GM21381 (cell line): Measurements from ENCODE around the gene PCOLCE2.

Experiments used
- ATAC-seq: cut with Tn5 transposase; IDR thresholded peaks from one replicate; pipeline ENCODE4 v1.9.1; 2021; ENCODE audit warnings: mild to moderate bottlenecking, moderate library complexity; ENCODE audit not compliant: unreplicated experiment

The PCOLCE2 gene

DNA sequence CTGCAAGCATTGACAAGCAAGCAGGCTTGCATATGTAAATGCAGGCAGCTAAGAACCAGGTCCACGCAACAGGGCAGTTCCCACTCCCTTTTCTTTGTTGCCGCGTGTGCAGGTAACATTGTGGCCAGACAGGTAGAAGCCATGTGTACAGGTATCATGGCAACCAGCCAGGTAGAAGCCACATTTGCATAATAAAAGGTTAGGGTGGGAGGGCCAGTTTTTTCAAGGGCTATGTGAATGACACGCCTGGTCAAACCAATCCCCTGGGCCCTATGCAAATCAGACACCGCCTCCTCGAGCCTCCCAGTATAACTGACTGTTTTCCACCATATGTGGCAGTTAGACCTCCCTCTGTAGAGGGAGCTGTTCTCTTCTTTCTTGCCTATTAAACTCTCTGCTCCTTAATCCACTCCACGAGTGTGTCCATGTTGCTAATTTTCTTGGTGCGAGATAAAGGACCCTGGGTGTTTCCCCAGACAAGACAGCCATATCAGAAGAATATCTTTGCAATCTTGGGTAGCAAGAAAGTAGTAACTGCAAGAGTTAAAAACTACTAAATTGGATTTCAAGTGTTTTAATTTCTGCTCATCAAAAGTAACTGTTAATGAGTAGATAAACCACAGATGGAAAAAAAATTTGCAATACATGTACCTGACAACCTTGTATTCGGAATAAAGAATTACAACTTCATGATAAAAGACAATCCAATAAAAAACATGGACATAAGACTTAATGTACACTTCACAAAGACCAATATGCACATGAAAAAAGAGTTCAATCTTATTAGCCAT, 21.8 kb downstream of the PCOLCE2 start:
- ATAC-seq, result no peak

- ATAC-seq, result no peak
Measured at GRCh38 chr3:142863930-142864920, 24.7 kb downstream of the PCOLCE2 start.

GRCh38 chr3:142863010-142863817, 25.7 kb downstream of the PCOLCE2 start:
- ATAC-seq, result no peak

DNA sequence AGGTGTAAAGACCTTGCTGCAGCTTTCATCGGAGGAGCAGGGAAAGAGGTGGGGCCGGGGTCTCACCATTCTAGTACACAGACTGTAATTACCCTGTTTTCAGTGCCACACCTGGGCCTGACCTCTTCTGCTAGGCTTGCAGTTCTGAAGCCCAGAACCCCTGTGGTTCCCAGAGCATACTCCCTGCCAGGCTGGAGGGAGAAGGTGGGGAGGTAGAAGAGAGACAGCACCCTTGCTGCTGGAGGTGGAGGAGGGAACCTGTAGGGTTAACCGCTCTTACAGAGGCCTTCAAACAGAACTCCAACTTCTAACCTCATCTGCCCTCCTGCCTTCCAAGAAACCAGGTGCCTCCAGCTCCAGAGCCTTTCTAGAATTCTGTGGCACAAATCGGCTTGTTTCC, 27.0 kb downstream of the PCOLCE2 start:
- ATAC-seq, result no peak

- ATAC-seq, result no peak
Measured at GRCh38 chr3:142858043-142858442, 30.8 kb downstream of the PCOLCE2 start.

- no peak for ATAC-seq
Measured at GRCh38 chr3:142857056-142857455, 31.8 kb downstream of the PCOLCE2 start.

- no peak for ATAC-seq
Measured at GRCh38 chr3:142853270-142854168, 35.4 kb downstream of the PCOLCE2 start.

DNA sequence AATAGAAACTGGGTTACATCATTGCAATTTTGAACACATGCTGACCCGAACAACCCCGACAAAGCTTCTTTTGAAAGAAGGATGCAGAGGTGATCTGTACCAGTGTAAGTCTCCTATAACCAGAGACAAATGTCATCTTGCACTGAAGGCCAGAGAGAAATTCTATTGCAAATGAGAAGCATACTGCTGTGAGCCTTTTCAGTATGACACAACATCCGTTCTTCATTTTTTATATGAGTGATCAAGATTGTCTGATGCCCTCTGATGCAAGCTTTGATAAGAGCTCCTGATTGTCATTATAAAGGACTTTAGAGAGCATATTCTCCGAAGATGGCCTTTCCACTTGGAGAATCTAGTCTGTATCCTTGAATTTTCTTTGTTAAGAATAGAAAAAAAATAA, 36.9 kb downstream of the PCOLCE2 start:
- ATAC-seq, result no peak

DNA sequence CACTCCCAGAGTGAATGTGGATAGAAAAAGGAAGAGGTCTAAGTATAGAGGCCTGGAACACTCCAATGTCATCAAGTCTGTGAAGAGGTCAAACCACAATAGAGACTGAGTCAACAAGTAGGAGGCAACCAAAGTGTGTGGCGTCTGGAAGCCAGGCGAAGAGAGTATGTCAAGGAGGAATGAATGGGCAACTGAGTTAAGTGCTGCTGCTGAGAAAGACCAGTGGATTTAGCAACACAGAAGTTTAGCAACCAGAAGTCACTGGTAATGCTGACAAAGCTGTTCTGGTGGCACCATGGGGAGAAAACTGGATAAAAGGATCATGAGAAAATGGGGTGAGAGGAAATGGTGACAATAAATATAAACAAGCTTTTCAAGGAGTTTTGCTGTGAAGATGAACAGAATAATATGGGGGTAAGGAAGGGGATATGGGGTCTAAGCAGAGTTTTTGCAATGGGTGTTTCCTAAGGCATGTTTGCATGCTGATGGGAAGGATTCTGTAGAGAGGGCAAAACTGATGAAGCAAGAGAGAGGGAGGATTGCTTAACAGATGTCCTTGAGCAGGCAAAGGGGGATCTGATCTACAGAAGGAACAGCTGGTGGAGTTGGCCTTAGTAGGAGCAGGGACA, 38.4 kb downstream of the PCOLCE2 start:
- ATAC-seq, result no peak

GRCh38 chr3:142849148-142849547, 39.7 kb downstream of the PCOLCE2 start:
- ATAC-seq, result no peak

DNA sequence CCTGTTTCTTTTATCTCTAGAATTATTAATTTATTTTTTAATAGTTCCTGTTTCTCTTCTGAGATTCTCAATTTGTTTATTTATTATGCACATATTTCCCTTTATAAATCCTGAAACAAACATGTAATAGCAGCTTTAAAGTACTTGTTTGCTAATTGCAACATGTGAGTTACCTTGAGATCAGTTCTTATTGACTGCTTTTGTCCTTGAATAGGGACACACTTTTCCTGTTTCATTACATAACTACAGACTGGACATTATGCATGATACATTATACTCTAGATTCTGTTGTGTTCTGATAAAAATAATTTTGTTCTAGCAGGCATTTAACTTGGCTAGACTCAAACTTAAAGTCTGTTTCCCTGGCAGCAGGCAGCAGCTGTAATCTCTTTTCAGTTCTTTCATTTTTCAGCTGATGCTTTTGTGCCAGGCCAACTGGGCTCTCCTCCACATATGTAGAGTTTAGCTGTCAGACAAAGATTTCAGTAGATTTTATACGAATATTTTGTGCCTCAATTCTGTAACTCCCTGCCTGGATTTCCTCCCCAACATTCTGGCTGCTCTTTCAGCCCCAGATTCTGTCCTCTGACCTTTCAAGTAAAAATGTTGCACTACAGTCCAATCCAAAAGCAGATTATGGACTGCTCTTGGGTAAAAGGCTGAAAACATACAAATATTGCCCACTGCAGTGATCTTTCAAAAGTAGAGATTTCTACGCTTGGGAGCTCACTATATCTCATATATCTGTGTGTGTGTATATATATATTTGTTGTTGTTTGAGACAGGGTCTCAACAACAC, 41.9 kb downstream of the PCOLCE2 start:
- no peak for ATAC-seq

DNA sequence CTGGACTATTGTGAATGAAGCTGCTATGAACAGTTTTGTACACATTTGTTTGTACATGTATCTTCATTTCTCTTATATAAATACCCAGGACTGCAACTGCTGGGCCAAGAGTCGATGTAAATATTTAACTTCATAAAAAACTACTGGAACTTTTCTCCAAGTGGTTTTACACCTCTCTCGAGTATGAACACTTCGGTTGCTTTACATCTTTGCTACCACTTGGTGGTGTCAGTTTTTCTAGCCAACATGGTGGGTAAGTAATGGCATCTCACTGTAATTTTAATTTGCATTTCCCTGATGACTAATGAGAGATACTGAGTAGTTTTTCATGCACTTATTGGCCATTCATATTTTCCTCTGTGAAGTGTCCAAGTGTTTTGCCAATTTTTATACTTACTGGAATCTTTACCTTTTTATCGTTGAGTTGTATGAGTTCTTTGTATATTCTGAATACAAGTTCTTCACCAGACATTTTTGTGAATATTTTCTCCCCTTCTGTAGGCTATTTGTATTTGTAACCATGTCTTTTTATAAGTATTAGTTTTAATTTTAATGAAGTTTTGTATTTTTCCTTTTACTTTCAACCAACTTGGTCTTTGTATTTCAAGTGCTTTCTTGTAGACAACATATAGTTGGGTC, 44.4 kb downstream of the PCOLCE2 start:
- peak; percentile 52 for ATAC-seq

DNA sequence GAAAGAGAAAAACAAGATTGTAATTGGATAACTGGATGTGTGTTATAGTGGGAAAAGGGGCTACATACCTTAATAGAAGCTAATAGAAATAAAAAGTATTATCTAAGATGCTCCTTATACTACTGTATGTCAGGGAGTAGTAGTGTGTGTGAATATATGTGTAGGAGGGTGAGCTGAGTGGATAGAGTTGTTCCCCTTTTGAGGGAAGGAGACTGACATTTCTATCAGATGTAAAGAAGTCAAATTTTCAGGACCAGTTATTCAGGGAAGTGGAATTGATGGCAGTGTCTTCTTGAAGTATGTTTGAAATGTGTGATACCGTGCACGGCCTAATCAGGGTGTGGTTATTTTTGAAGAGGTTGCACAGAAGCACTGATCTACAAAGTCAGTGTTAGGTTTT, 49.1 kb downstream of the PCOLCE2 start:
- no peak for ATAC-seq

DNA sequence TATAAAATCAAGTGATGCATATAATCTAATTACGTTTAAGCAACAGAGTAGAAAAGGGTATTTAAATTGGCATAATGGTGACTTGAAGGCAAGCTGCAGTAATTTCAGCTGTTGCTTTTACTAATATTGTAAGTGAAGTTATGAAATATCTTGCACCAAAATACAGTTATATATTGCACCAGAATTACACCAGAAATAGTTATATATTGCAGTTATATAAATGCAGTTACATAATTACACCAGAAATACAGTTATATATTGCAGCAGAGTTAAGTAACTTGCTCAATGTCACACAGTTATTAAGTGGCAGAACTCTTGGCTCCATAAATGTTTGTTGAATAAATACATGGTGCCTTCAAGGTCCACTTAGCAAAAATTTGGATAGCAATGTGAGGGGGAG, 51.4 kb downstream of the PCOLCE2 start:
- ATAC-seq, result no peak

DNA sequence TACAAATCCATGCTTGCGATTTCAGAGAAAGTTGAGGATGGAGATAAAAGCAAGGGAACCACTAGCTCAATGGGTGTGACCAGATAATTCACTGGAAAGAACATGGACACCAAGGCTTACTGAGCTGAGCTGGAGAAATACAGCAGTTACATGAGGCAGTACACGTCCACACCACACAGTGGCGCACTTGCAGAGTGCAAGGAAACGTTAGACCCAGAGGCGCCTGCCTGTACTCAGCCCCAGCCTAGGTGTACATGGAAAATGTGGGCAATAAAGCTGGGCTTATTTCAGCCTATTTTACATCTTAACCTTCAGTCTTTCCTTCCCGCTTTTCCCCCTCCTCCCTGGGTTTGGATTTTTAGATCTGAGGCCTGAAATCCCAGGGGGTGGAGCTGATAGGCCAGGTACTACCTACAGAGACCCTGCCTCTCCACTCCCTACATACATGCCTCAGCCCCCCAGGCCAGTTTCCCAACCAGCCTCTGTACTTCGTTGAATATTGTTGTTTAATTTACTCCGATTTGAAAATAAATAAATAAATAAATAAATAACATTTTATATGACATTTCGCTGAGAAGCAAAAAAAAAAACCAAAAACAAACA, 60.1 kb downstream of the PCOLCE2 start:
- peak; percentile 96 for ATAC-seq

DNA sequence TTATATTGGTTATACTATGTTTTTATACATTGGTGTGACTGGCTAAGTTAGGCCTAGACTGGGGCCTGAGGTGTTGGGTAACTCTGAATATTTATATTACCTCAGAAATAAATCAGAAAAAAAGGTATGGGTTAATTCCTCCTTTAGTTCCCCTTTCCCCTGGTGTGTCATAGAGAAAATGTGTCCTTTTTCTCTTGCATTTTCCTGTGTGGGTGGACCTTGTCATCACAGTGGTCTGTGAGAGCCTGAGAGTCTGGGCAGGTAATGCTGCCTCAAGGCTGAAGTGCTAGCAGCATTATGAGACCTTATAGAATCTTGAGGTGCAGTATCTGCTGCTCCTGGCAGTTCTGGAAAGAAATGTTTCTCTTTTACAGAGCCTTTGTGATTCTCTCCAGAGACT, 69.7 kb downstream of the PCOLCE2 start:
- ATAC-seq, result no peak

DNA sequence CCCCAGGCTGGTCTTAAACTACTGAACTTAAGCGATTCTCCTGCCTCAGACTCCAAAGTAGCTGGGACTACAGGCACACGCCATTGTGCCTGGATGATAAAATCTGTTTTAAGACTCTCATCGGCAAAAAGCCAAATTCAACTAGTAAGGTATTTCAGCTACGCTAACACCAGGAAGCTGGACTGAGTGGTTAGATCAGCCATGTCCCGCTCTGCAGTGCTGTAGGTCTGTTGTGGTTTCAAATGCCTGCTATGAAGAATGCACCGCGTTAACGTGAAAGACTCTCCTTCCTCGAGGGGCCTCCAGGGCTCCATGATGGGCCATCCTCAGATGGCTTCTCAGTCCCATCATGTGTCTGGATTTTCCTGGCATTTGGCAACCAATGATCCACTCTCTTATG, 70.2 kb downstream of the PCOLCE2 start:
- no peak for ATAC-seq

DNA sequence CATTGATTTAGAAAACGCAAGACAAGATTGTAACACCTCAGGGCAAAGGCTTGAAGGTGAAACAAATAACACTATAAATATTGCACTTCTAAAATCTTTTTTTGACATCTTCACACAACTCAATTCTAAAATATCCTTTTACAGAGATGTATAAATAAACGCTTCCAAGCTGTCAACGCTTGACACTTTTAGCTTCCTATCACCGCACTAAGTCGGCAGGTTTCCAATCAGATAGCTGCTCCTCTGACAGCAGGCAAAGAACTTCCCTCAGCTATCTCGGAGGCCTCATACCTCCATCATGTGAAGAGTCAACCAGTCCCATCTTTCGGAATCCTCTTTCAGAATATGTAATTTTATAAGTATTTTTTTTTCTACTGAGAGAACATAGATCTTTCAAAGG, 71.0 kb downstream of the PCOLCE2 start:
- no peak for ATAC-seq
